ENCODE measurements around the gene STYXL2. TPM values are rescaled to one million over a fixed set of nuclear protein-coding genes. Genes with fewer than 3 reads are reported as not detected.
A peak's percentile ranks its signal among the peaks of the same experiment; 100 is the strongest.

STYXL2 gene
- polyA plus RNA-seq, 3 donors, result 0.36 to 0.55 (median 0.54) TPM

DNA sequence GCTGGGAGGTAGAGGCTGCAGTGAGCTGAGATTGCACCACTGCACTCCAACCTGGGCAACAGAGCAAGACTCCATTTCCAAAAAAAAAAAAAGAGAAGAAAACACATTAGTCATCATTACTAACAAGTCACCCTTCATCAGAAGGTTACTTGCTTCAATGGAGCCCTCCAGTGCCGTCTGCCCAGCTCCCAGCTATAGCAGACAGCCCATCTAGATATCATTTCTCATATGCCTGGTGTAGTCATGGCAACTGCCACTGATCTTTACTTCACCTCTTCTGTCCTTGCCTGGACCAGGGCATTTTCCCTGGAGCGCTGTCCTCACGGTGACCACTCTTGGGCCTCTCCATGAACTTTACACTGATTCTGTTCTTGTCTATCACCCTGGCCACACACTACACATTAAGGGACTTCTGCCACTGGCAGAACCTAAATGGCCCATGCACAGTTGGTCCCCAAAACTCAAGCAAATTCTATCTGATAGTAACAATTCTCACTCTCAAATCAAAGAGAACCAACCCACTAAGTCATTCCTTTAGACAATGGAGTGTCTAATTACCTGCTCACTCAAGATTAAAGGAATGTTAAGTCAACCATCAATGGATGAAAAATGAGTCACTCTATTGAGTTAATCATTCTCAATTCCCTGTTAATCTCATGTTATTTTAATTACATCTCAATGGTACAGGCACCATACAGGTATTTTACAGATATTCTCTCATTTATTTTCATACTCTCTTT lies 16.6 kb upstream of the STYXL2 start:
- peak; percentile 41 for DNase-seq

DNA sequence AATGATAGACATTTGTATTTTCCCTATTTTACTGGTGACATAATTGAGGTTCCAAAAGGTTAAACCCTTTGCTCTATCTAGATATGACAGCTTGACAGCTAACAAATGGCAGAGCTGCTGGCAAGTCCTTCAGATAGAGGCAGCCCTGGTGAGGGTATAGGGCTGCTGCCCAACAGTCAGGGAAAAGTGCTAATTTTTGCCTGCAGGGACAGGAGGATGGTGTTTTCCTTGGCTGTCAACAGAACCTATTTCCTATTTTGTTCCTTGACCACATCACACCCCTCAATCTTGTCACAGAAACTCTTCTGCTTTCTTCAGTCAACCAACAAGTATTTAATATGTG lies 16.0 kb upstream of the STYXL2 start:
- DNase-seq, result no peak

DNA sequence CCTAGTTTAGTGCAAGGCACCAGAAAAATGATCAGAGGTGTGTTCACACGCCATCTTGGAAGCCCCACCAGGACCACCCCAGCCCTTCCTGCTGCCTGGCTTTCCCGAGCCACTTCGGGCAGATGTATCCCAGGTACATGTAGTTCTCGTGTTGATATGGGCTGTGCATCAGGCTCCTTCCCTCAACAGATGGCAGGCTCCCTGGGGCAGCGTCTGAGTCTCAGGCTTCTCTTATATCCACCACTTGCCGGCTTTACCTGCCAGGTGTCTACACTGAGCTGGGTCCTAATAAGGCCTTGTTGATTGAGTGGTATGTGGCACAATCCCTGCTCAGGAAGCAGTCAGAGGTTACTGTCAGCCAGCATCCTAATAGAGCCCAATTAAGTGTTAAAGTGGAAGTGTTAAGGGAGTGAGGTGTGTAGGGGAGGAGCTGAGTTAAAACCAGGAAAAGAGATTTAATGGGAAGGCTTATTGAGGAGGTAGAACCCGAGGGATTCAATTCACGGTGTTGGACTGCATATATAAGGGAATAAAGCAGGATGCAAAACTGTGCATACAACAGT lies 12.2 kb upstream of the STYXL2 start:
- DNase-seq, result no peak

DNA sequence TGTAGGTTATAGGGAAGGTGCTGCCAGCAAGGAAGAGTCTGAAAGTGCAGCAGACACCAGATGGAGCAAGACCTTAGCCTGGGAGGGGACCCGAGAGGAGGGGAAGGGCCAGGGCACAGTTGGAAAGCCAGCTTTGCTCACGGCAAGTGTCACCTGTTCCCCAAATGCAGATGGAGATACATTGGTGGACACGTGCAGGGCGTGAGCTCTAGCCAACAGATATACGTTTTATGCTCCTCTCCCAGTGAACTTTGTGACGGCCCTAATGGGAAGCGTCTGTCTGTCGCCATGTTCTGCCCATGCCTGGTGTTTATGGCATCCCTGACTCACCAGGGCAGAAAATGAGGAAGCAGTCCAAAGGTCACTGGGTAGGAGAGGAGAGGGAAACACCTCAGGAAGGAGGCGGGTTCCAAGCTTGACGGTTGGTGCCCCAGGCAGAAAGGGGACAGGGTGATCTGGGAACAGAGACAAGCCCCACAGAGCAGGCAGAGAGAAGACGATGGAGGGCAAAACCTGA lies 11.3 kb upstream of the STYXL2 start:
- no peak for DNase-seq

DNA sequence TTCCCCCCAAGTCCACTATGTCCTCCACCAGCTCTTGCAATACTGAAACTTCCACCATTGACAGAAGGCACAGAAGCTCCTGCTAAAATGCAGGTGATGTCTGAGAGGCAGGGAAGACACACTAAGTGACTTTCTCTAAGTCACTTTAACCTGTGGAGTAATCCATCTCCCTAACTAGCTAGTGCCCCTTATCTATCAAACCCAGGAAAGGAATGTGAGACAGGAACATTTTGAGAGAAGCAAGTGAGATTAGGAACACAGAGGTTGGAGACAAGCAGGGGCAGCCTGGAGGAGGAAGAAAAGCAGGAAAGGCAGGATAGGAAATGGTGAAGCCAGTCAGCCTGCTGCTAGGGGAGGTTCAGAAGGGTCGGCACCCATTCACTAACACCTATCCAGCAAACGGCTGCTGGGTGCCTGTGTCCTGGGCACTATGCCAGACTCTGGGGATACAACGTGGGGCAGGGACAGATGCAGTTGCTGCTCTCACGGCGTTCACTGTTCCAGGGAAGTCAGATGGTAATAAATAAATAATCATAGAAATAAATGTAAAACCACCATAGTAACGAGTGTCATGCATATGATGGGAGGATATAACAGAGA lies 10.7 kb upstream of the STYXL2 start:
- no peak for DNase-seq

DNA sequence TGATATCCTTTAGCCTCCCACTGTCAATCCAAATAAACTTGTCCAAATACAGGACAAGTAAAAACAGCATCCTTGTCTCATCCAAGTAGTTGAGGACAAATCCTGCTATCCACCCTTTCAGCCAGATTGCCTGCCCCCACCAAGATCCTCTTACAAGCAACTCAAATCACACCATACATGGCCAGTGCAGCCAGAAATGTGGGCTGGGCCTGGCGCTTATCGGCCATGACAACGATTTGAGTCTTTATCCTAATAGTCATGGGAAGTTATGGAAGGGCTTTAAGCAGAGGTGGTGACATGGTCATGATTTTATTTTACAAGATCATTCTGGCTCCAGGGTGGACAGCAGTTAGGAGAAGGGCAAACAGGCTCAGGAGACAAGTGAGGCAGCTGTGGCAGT lies 10.0 kb upstream of the STYXL2 start:
- DNase-seq, result no peak

DNA sequence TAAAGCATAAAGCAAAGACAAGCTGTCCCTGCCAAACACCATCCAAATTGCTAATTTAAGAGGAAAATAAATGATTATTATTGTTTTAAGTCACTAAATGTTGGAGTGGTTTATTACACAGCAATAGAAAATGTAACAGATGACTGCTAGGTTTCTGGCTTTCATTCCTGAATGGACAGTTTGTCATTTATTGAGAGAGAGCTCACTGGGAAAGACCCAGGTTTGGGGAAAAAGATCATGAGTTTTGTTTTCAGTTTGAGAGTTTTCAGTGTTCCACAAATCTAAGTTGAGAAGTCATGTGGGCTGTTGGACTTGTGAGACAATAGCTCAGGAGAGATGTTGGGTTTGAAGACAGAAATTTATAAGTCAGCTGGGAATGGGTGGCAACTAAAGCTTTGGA lies 9.1 kb upstream of the STYXL2 start:
- DNase-seq, result no peak

DNA sequence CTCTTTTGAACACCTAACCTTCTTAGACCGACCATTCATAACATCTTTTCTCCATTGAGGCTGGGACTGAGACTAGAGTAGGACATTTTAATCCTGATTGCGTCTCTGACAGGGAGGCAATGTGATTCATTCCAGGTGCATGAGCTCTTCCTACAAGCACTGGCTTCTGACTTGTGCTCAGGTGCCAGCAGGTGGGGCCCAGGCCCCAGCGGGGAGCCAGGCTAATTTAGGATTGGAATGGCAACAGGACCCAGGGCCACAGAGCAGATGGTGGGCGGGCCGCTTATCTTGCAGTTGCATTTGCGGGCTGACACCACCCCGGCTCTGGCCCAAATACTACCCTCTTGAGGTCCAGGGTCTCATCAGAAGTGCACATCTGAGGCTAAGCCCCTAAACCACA lies 7.8 kb upstream of the STYXL2 start:
- no peak for DNase-seq

DNA sequence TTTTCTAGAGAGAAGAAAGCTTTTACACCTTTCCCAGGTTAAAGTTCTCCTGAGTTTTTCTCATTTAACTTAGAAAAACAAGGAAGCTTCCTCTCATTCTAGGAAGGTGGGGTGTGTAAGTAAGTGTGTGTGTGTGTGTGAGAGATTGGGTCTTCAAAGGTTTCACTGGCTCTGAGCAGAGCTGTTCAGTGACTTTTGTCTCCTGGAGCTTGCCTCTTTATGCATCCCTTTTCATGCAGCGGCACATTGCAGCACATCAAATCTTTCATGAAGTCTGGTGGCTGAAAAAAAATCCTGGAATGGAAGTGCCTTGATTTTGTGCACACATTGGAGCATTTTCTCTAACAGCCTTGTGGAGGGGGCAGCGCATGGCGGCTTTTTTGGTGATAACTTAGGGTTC lies 7.1 kb upstream of the STYXL2 start:
- DNase-seq, result no peak

DNA sequence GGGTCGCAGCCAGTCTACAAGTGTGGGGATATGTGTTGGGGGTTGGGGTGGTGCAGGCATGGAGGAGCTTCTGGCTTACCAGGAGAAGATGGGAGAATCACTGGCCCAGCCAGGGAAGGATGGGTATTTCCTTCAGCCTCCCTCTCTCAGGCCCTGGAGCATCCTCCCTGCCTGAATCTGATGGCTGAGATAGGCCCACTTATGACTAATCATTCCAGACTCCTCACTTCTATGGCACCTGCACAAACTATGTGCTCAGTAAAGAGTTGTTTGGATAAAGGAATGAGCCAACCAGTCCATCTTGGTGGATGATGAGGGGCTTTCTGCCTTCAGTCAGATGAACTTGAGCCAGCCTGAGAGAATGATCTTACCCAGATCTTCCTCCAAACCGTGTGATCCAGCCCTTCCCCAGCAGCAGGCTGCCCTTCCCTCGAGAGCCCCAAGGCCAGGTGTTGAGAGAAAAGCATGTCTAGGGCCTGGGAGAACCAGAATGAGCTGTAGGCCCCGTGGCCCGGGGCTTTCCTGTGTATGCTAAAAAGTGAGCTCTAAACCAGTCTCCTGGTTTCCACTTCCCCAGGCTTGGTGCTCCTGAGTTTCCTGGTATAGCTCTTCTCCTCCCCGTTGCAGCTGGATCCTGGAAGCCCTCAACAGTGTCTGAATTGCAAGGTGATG lies 5.0 kb upstream of the STYXL2 start:
- no peak for DNase-seq

DNA sequence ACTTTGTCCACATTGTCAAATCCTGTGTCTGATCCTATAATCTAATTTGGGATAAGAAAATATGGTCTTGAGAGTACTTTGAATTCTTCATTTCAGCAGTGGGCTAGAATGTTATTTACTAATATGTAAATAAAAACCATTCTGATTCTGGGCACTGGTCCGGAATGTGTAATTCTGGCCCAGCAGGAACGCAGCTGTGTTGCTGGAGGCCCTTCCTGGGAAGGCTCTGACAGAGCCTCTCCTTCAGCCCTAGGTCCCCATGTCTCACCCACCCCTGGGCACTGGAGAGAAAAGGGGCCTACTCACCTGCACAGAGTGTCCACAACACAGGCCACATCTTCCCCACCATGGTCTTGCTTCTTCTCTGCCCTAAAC lies 3.9 kb upstream of the STYXL2 start:
- no peak for DNase-seq

DNA sequence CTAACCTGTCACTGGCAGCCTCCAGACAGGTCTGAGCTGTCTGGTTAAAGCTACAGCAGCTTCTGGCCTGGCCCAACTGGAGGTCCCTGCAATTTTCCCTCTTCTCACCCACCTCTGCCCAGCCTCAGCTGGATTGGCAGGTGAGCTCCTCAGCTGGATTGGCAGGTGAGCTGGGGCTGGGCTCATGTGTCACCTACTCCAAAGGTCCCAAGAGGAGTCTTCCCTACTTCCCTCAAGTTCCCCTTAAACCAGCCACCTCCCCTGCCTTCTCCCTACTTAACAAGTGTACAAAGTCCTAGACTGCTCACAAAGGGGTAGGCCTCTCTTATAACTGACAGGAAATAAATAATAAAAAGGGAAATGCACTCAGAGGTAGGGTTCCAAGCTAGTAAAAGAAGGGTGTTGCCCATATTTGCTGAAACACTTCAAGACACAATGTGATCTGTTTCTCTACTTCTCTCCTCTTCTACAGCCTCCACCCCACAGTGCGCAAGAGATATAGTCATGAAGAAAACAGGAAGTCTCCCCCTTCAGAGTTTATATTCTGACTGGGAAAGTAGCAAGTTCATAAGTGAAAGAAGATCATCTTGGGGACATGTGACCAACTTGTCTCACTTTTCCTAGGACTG lies 3.4 kb upstream of the STYXL2 start, which contains the start of gene GPA33:
TSS of gene GPA33 (minus strand) at position 64 of the 629 bp plus-strand sequence. CDS start 90 bp downstream, outside the sequence.
- DNase-seq, result no peak

DNA sequence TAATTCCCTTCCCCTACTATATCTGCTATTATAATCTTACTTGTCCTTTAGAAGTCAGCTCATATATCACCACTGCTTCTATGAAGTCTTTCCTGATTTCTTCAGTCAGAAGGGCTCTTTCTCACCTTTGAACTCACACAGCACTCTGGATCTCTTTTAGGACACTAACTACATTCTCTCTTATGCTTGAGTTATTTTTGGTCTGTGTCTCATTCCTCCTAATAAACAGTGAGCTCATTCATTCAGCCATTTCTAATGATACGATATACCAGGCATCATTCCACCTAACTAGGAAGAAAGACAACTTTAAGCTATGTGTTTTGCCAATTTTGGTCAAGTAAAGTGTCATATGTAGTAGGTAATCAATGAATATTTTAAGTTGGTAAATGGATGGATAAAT lies 1.2 kb upstream of the STYXL2 start:
- no peak for DNase-seq

DNA sequence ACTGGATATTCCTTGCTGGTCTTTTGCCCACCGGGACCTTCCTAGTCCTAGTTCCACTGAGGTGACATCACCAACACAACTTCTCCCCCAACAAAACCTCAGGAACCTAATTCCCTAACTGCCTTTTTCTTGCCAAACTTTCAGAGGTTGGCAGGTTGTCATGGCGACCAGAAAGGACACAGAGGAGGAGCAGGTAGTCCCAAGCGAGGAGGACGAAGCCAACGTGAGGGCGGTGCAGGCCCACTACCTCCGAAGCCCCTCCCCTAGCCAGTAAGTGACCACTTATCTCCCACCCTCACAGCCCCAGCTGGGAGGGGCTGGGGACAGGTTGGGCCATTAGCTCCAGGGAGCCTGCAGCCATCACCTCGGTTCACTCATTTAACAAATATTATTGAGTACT lies 815 bp downstream of the STYXL2 start:
- DNase-seq, result no peak

DNA sequence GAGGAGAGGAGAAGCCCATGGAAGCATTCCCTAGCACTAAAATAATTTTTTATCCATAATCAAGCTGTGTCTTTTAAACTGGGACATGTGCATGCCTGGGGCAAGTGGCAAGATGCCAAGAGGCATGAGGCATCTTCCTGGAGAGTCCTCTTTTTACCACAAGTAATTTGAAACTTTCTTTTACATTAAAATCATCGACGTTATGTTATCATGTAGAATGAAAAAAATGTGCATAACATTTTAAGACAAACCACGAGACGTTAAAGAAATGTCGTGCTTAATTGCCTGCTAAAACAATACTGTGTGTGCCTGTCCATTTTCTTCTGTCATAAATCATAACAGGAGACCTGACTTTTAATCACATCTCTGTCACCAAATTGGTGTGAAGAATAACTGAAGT lies 1.5 kb downstream of the STYXL2 start:
- DNase-seq, result no peak

DNA sequence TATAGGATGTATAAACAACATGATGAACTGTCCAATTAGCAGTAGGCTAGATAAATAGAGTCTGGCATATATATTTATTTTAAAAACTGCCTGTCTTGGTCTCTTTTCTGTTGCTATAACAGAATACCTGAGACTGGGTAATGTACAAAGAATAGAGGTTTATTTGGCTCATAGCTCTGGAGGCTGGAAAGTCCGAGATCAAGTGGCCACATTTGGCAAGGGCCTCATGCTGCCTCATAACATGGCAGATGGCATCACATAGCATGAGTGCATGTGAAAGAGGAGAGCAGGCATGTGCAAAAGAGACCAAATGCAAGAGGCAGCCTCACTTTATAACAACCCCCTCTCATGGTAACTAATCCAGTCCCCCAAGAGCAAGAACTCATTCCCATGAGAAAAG lies 6.0 kb downstream of the STYXL2 start:
- no peak for DNase-seq

DNA sequence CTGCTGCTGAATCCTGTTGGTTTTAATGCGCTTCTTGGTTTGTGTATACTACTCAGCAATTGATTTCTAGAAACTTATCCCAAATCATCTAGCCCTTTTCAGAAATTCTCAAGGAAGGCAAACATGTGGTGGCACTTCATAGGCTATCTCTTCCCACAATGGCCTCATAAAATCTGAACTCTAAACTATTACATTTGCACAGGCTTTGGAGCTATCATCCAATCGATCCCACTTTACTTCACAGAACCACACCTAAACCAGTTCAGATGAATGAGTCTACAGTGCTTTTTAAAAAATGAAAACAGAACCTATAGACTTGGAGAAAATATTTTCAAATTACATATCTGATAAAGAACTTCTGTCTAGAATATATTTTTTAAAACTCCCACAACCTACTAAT lies 6.9 kb downstream of the STYXL2 start:
- DNase-seq, result no peak

DNA sequence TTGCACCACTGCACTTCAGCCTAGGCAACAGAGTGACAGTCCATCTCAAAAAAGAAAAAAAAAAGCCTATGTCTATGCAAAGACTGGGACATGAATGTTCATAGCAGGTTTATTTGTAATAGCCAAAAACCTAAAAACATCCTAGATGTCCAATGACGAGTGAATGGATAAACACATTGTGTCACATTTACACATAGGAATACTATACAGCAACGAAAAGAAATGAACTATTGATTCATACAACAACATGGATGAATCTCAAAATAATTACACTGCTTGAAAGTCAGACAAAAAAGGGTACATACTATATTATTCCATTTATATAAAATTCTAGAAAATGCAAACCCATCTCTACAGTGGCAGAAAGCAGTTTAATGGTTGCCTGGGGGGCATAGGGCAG lies 7.9 kb downstream of the STYXL2 start:
- DNase-seq, result no peak

DNA sequence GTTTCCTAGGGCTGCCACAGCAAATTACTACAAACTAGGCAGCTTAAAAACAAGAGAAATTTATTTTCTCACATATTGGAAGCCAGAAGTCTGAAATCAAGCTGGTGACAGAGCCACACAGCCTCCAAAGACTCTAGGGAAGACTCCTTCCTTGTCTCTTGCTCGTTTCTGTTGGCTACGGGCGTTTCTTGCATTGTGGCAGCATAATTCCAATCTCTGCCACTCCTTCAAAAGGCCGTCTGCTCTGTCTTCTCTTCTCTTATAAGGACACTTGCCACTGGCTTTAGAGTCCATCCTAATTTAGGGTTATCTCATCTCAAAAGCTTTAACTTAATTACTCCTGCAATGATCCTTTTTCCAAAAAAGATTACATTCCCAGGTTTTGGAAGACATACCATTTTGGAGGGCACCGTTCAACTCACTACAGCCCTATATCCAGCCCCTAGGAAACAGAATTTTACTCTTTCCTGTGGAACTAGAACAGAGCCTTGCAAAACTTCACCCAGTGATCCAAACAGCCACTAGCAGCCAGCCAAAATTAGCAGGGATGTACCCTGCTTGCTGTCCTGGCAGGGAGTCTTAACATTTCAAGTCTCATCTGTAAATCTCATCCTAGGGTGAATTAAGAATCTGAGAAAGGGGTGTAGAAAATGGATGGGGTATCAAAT lies 9.2 kb downstream of the STYXL2 start:
- no peak for DNase-seq

DNA sequence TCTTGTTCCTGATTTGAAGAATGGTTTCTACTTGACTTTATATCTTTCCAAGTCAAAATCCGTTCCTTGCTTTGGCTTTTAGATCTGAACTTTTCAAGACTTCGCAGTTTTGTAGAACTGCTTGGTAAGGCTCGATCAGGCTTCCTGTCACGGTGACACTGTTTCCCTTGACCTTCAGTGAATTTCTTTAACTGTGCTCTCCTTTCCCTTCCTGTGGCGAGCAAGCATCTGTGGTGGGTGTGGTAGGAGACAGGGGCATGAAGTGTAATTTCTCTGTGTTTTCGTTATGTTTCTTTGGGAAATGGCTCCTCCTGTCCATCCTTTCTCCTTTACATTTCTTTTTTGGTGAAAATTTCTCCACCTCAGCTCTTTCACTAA lies 10.4 kb downstream of the STYXL2 start:
- no peak for DNase-seq

DNA sequence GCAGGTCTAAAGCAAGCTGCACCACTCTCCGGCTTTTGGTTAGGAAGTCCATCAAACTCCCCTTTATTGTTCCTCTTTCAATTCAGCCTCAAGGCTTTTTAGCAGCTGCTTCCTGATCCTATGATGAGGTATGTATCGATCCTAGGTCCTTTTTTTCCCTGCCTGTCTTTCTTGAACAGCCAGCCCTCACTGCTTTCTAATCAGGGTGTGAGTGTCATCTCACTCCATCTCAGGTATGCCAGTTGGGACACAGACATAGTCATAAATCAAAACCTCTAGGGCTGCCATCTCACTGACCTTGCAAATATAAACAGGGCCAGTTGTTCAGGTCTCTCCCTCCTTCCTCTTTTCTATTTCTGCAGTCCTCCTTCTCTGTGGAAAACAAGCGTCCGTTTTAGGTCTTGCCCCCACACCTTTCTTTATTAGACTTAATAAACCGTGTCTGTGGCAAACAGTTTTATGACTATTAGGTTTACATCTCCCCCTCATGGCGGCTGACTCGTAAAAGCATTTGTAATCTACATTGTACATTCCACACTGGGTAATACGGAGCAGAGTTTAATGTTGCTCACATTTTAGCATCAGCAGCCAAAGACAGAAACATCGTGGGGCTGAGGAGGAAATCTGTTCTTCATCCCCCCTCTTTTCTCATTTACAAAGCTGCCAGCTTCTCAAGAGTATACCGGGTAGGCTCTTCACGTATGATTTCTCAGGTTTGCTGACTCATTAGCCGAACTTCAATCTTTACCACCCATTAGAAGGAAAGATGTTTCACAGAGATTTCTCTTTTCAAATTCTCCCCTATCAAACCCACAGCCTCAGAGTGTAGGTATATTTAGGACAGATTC lies 11.6 kb downstream of the STYXL2 start:
- DNase-seq, result peak; percentile 58
